ENCODE results near the gene MACROD1. TPM values are rescaled to one million over a fixed set of nuclear protein-coding genes. Genes with fewer than 3 reads are reported as not detected.
"Not testable (repeated sequence)": the region's sequence is repeated elsewhere in the genome, so short reads cannot be mapped to it uniquely, and the experiment has no call there.

Gene MACROD1
- polyA plus RNA-seq, 1 donor (not counting 4 experiments of a cell fraction or from before 2014, with no cell fraction given) = 4.6 TPM

GRCh38 chr11:64163951-64164350 is 2.0 kb downstream of the MACROD1 start:
- H3K27ac ChIP-seq (ENCODE audit: control insufficient read depth, insufficient read depth, low read length) = no peak overlapping the region
- H2AFZ ChIP-seq (ENCODE audit: control insufficient read depth, low read length) = no peak overlapping the region
- TF ChIP-seq EZH2 (IDR thresholded peaks at IDR 0.05; ENCODE audit: low read length) (no peak), CTCF (optimal IDR thresholded peaks at IDR 0.05 in 1 of 3, IDR thresholded peaks at IDR 0.05 in 1 of 3, conservative IDR thresholded peaks at IDR 0.05 in 1 of 3; ENCODE audit: extremely low read depth in 1 of 3, insufficient read depth in 2 of 3, low read length in 3 of 3) (no peak)
- peaks cover 9% of the 10 kb centered on the region for H3K4me1 ChIP-seq (ENCODE audit: control insufficient read depth, extremely low read depth, insufficient read depth, low read length)
- no peak for DNase-seq (ENCODE audit: low read depth, low spot score)
- no peaks in the 10 kb centered on the region for H3K79me2 ChIP-seq (ENCODE audit: control insufficient read depth, insufficient read depth, low read length)
- no peak overlapping the region for H3K4me2 ChIP-seq (ENCODE audit: control insufficient read depth, extremely low read depth, insufficient read depth, low read depth, low read length)
- H3K4me3 ChIP-seq (ENCODE audit: control insufficient read depth in 2 of 3, extremely low read depth in 1 of 3, insufficient read depth in 2 of 3, low read depth in 1 of 3, low read length in 3 of 3) = no peak overlapping the region
- dilution Hi-C loops (cut with MboI; ENCODE audit: extremely low pct_ligation_motif_present, low sequenced_read_pairs) = no loop called here
- no peaks in the 10 kb centered on the region for H3K36me3 ChIP-seq (ENCODE audit: control insufficient read depth in 2 of 2, extremely low read depth in 1 of 2, insufficient read depth in 2 of 2, low read length in 2 of 2)
- H3K9ac ChIP-seq (ENCODE audit: control insufficient read depth, extremely low read depth, insufficient read depth, low read length) = no peak overlapping the region
- no peaks in the 10 kb centered on the region for H3K9me3 ChIP-seq (ENCODE audit: control insufficient read depth, low read depth, low read length)
- H4K20me1 ChIP-seq (ENCODE audit: control insufficient read depth, extremely low read depth, insufficient read depth, low read length) = no peaks in the 10 kb centered on the region
- no peak for FAIRE-seq
- no peaks in the 10 kb centered on the region for H3K9me1 ChIP-seq (ENCODE audit: control insufficient read depth, extremely low read depth, insufficient read depth, low read length)
- no peaks in the 10 kb centered on the region for H3K27me3 ChIP-seq (ENCODE audit: control insufficient read depth, extremely low read depth, insufficient read depth, low read length)

- H2AFZ ChIP-seq (ENCODE audit: control insufficient read depth, low read length); H4K20me1 ChIP-seq (ENCODE audit: control insufficient read depth, extremely low read depth, insufficient read depth, low read length); H3K27ac ChIP-seq (ENCODE audit: control insufficient read depth, insufficient read depth, low read length); dilution Hi-C loops (cut with MboI; ENCODE audit: extremely low pct_ligation_motif_present, low sequenced_read_pairs); H3K4me1 ChIP-seq (ENCODE audit: control insufficient read depth, extremely low read depth, insufficient read depth, low read length); H3K27me3 ChIP-seq (ENCODE audit: control insufficient read depth, extremely low read depth, insufficient read depth, low read length); H3K9ac ChIP-seq (ENCODE audit: control insufficient read depth, extremely low read depth, insufficient read depth, low read length); H3K4me2 ChIP-seq (ENCODE audit: control insufficient read depth, extremely low read depth, insufficient read depth, low read depth, low read length); H3K79me2 ChIP-seq (ENCODE audit: control insufficient read depth, insufficient read depth, low read length); H3K9me3 ChIP-seq (ENCODE audit: control insufficient read depth, low read depth, low read length); FAIRE-seq; H3K4me3 ChIP-seq (ENCODE audit: control insufficient read depth in 2 of 3, extremely low read depth in 1 of 3, insufficient read depth in 2 of 3, low read depth in 1 of 3, low read length in 3 of 3); H3K9me1 ChIP-seq (ENCODE audit: control insufficient read depth, extremely low read depth, insufficient read depth, low read length); DNase-seq (ENCODE audit: low read depth, low spot score); H3K36me3 ChIP-seq (ENCODE audit: control insufficient read depth in 2 of 2, extremely low read depth in 1 of 2, insufficient read depth in 2 of 2, low read length in 2 of 2): not testable (repeated sequence)
These were observed 3.1 kb downstream of the MACROD1 start for GRCh38 chr11:64162769-64163168.

GRCh38 chr11:64161037-64161436 is 4.9 kb downstream of the MACROD1 start:
- Histone ChIP-seq H3K9me3 (ENCODE audit: control insufficient read depth, low read depth, low read length) (no peaks in the 10 kb centered on the region), H3K27me3 (ENCODE audit: control insufficient read depth, extremely low read depth, insufficient read depth, low read length) (no peaks in the 10 kb centered on the region), H3K9me1 (ENCODE audit: control insufficient read depth, extremely low read depth, insufficient read depth, low read length) (no peaks in the 10 kb centered on the region), H3K36me3 (ENCODE audit: control insufficient read depth in 2 of 2, extremely low read depth in 1 of 2, insufficient read depth in 2 of 2, low read length in 2 of 2) (no peaks in the 10 kb centered on the region), H3K9ac (ENCODE audit: control insufficient read depth, extremely low read depth, insufficient read depth, low read length) (no peak overlapping the region), H3K4me1 (ENCODE audit: control insufficient read depth, extremely low read depth, insufficient read depth, low read length) (peaks cover 9% of the 10 kb centered on the region), H3K27ac (ENCODE audit: control insufficient read depth, insufficient read depth, low read length) (no peak overlapping the region), H2AFZ (ENCODE audit: control insufficient read depth, low read length) (no peak overlapping the region), H3K79me2 (ENCODE audit: control insufficient read depth, insufficient read depth, low read length) (no peaks in the 10 kb centered on the region), H4K20me1 (ENCODE audit: control insufficient read depth, extremely low read depth, insufficient read depth, low read length) (no peaks in the 10 kb centered on the region), H3K4me3 (ENCODE audit: control insufficient read depth in 2 of 3, extremely low read depth in 1 of 3, insufficient read depth in 2 of 3, low read depth in 1 of 3, low read length in 3 of 3) (no peak overlapping the region), H3K4me2 (ENCODE audit: control insufficient read depth, extremely low read depth, insufficient read depth, low read depth, low read length) (no peak overlapping the region)
- DNase-seq (ENCODE audit: low read depth, low spot score) = no peak
- dilution Hi-C loops (cut with MboI; ENCODE audit: extremely low pct_ligation_motif_present, low sequenced_read_pairs) = no loop called here
- FAIRE-seq = no peak
- TF ChIP-seq EZH2 (IDR thresholded peaks at IDR 0.05; ENCODE audit: low read length) (no peak), CTCF (optimal IDR thresholded peaks at IDR 0.05 in 1 of 3, IDR thresholded peaks at IDR 0.05 in 1 of 3, conservative IDR thresholded peaks at IDR 0.05 in 1 of 3; ENCODE audit: extremely low read depth in 1 of 3, insufficient read depth in 2 of 3, low read length in 3 of 3) (no peak)

Measured in keratinocyte (primary cell).